HEK293T (cell line): ENCODE data around the gene B3GNT4.
"Not testable (repeated sequence)": the region's sequence is repeated elsewhere in the genome, so short reads cannot be mapped to it uniquely, and the experiment has no call there.

ENCODE experiments used
- CTCF ChIA-PET: fragments of 350-600 bp; formaldehyde crosslinking; extraction: SDS; loops from one replicate; lab custom pipeline; 2021; ENCODE audit warnings: antibody characterized with exemption, inconsistent platforms; lab: Yijun Ruan, JAX
- POLR2A ChIA-PET: fragments of 350-600 bp; formaldehyde crosslinking; extraction: SDS; loops from one replicate; lab custom pipeline; 2020; ENCODE audit warnings: antibody characterized with exemption, inconsistent platforms; lab: Yijun Ruan, JAX
- DNase-seq: peaks from one replicate; pipeline ENCODE4 v3.0.0; 2012; ENCODE audit warnings: mixed read lengths; ENCODE audit errors: extremely low spot score
- ARNT ChIP-seq: fragments of 450-650 bp; IDR thresholded peaks from 2 replicates; pipeline ENCODE4 v1.6.1; 2017; ENCODE audit warnings: mild to moderate bottlenecking
- BHLHE40 ChIP-seq: fragments of 450-650 bp; IDR thresholded peaks from 2 replicates; pipeline ENCODE4 v1.6.1; 2016; ENCODE audit warnings: mild to moderate bottlenecking, moderate library complexity, borderline replicate concordance
- CTBP1 ChIP-seq: fragments of 450-650 bp; IDR thresholded peaks from 2 replicates; pipeline ENCODE4 v1.6.1; 2016; ENCODE audit warnings: borderline replicate concordance
- ELF4 ChIP-seq: fragments of 450-650 bp; IDR thresholded peaks from 2 replicates; pipeline ENCODE4 v1.6.1; 2017; ENCODE audit warnings: antibody characterized with exemption
- FOXA1 ChIP-seq: fragments of 450-650 bp; IDR thresholded peaks from 2 replicates; pipeline ENCODE4 v1.6.1; 2016; ENCODE audit warnings: mild to moderate bottlenecking
- FOXK2 ChIP-seq: fragments of 450-650 bp; IDR thresholded peaks from 2 replicates; pipeline ENCODE4 v1.6.1; 2016; ENCODE audit warnings: mild to moderate bottlenecking
- FOXM1 ChIP-seq: fragments of 450-650 bp; IDR thresholded peaks from 2 replicates; pipeline ENCODE4 v1.6.1; 2017; ENCODE audit warnings: mild to moderate bottlenecking, borderline replicate concordance
- HDGF ChIP-seq: fragments of 450-650 bp; IDR thresholded peaks from 2 replicates; pipeline ENCODE4 v1.6.1; 2017; ENCODE audit warnings: antibody characterized with exemption, borderline replicate concordance
- L3MBTL2 ChIP-seq: fragments of 450-650 bp; conservative IDR thresholded peaks from 2 replicates; pipeline ENCODE4 v1.6.1; 2016; ENCODE audit warnings: mild to moderate bottlenecking
- LEF1 ChIP-seq: fragments of 450-650 bp; IDR thresholded peaks from 2 replicates; pipeline ENCODE4 v1.6.1; 2017; ENCODE audit warnings: mild to moderate bottlenecking, borderline replicate concordance
- NFRKB ChIP-seq: fragments of 450-650 bp; IDR thresholded peaks from 2 replicates; pipeline ENCODE4 v1.6.1; 2016; ENCODE audit warnings: mild to moderate bottlenecking, moderate library complexity
- PKNOX1 ChIP-seq: fragments of 450-650 bp; IDR thresholded peaks from 2 replicates; pipeline ENCODE4 v1.6.1; 2016
- SP1 ChIP-seq: fragments of 450-650 bp; IDR thresholded peaks from 2 replicates; pipeline ENCODE4 v1.6.1; 2017
- SUZ12 ChIP-seq: fragments of 450-650 bp; IDR thresholded peaks from 2 replicates; pipeline ENCODE4 v1.6.1; 2016; ENCODE audit warnings: mild to moderate bottlenecking
- TARDBP ChIP-seq: fragments of 450-650 bp; IDR thresholded peaks from 2 replicates; pipeline ENCODE4 v1.6.1; 2016

The B3GNT4 gene

GRCh38 chr12:122245553-122245952, 42.0 kb downstream of the B3GNT4 start:
- no peak for DNase-seq
- TF ChIP-seq TARDBP (no peak), HDGF (no peak), BHLHE40 (no peak), SP1 (no peak), LEF1 (no peak), FOXM1 (no peak), ARNT (no peak), PKNOX1 (no peak), FOXA1 (no peak), CTBP1 (no peak), ELF4 (no peak), NFRKB (no peak), FOXK2 (no peak), SUZ12 (no peak)
- ChIA-PET CTCF (no interaction called here), POLR2A (no interaction called here)

- CTCF ChIA-PET, result no interaction called here
- DNase-seq, result no peak
- TF ChIP-seq CTBP1 (no peak), L3MBTL2 (no peak), SUZ12 (no peak), SP1 (no peak), FOXK2 (no peak), ELF4 (no peak), PKNOX1 (no peak), LEF1 (no peak), BHLHE40 (no peak), ARNT (no peak), HDGF (no peak), FOXM1 (no peak), NFRKB (no peak)
- POLR2A ChIA-PET, result no interaction called here
Observed at GRCh38 chr12:122250047-122250446, 46.5 kb downstream of the B3GNT4 start.

GRCh38 chr12:122250536-122250935, 47.0 kb downstream of the B3GNT4 start:
- TF ChIP-seq TARDBP (no peak), HDGF (no peak), NFRKB (no peak), SP1 (no peak), BHLHE40 (no peak), FOXM1 (no peak), CTBP1 (no peak), FOXK2 (no peak), LEF1 (no peak), SUZ12 (no peak), FOXA1 (no peak), ARNT (no peak)
- DNase-seq, result no peak
- ChIA-PET CTCF (no interaction called here), POLR2A (no interaction called here)

- POLR2A ChIA-PET, DNase-seq, CTCF ChIA-PET: not testable (repeated sequence)
Observed at GRCh38 chr12:122258462-122258861, 55.0 kb downstream of the B3GNT4 start.
